Esophagus squamous epithelium (tissue), 4 donors: ENCODE measurements around the gene DGKD.

Experiments used
- CTCF ChIP-seq, 6 experiments: fragments of 450-650 bp in 4 of 6; fragments of 200-600 bp in 2 of 6; sonication (generic) in 2 of 6; IDR thresholded peaks; one replicate each; pipeline ENCODE4 v1.5.1; 2016 to 2019; ENCODE audit warnings: antibody characterized with exemption in 6 of 6, mild to moderate bottlenecking in 4 of 6, moderate library complexity in 4 of 6
- POLR2A ChIP-seq, 4 donors: fragments of 450-650 bp; IDR thresholded peaks; one replicate each; pipeline ENCODE4 v1.6.1; 2017; ENCODE audit warnings: antibody characterized with exemption in 4 of 4, mild to moderate bottlenecking in 4 of 4, moderate library complexity in 3 of 4

GRCh38 chr2:233312874-233313273 is 41.4 kb upstream of the DGKD start:
- no peak for TF ChIP-seq CTCF (IDR thresholded peaks at IDR 0.05)
- TF ChIP-seq POLR2A (IDR thresholded peaks at IDR 0.05), result no peak
